K562 (cell line): ENCODE data around the gene ADAT1. TPM values are rescaled to one million over a fixed set of nuclear protein-coding genes. Genes with fewer than 3 reads are reported as not detected.

Experiments
- BDP1 ChIP-seq: IDR thresholded peaks from 3 replicates; pipeline ENCODE4 v1.6.1; 2011; ENCODE audit not compliant: insufficient read length, insufficient read depth
- CUX1 ChIP-seq: fragments of 200-800 bp; sonication (Bioruptor generic); IDR thresholded peaks from 2 replicates; pipeline ENCODE4 v1.6.1; 2016; ENCODE audit warnings: missing genetic modification characterization, missing compliant biosample characterization
- EZH2 ChIP-seq: IDR thresholded peaks from 2 replicates; pipeline ENCODE4 v1.6.1; 2012; ENCODE audit warnings: low read depth, mild to moderate bottlenecking, inconsistent platforms, low read length, borderline replicate concordance
- GATA2 ChIP-seq: sonication (generic); formaldehyde crosslinking; IDR thresholded peaks from 2 replicates; pipeline ENCODE4 v1.4.0; 2020; ENCODE audit warnings: mild to moderate bottlenecking, missing genetic modification reagents
- HOXB6 ChIP-seq: fragments of 250-450 bp; sonication (Bioruptor Pico); IDR thresholded peaks from 2 replicates; pipeline ENCODE4 v1.5.1; 2022; ENCODE audit warnings: mild to moderate bottlenecking, borderline replicate concordance
- MAFF ChIP-seq: IDR thresholded peaks from 2 replicates; pipeline ENCODE4 v1.6.1; 2012; ENCODE audit warnings: low read length, improper control_type of control experiment
- MAFG ChIP-seq: fragments of 450-650 bp; conservative IDR thresholded peaks from 2 replicates; pipeline ENCODE4 v1.6.1; 2016; ENCODE audit warnings: missing genetic modification characterization, missing compliant biosample characterization
- MAFK ChIP-seq: IDR thresholded peaks from 2 replicates; pipeline ENCODE4 v1.6.1; 2011; ENCODE audit warnings: low read length, improper control_type of control experiment
- PRMT5 ChIP-seq: sonication (generic); formaldehyde crosslinking; IDR thresholded peaks from 2 replicates; pipeline ENCODE4 v1.5.0; 2020; ENCODE audit warnings: missing genetic modification reagents
- PTTG1 ChIP-seq: fragments of 450-650 bp; IDR thresholded peaks from 2 replicates; pipeline ENCODE4 v1.6.1; 2016; ENCODE audit warnings: low read depth, mild to moderate bottlenecking, missing genetic modification characterization, missing compliant biosample characterization
- SMARCB1 ChIP-seq: IDR thresholded peaks from 2 replicates; pipeline ENCODE4 v1.6.1; 2011; ENCODE audit warnings: improper control_type of control experiment, low read depth; ENCODE audit not compliant: insufficient read length
- ZKSCAN3 ChIP-seq: fragments of 250-450 bp; sonication (Bioruptor Pico); IDR thresholded peaks from 2 replicates; pipeline ENCODE4 v1.4.0; 2020
- ZNF165 ChIP-seq: fragments of 250-450 bp; sonication (Bioruptor Pico); IDR thresholded peaks from 2 replicates; pipeline ENCODE4 v1.4.0; 2020; ENCODE audit warnings: borderline replicate concordance
- ZNF174 ChIP-seq: fragments of 250-450 bp; sonication (Bioruptor Pico); IDR thresholded peaks from 2 replicates; pipeline ENCODE4 v1.4.0; 2020; ENCODE audit warnings: mild to moderate bottlenecking
- ZNF316 ChIP-seq: fragments of 450-650 bp; IDR thresholded peaks from 2 replicates; pipeline ENCODE4 v1.6.1; 2016
- polyA plus RNA-seq, 8 experiments: library from polyadenylated mRNA; depleted of rRNA in 4 of 8; stranded (reverse) in 5 of 8; unstranded in 3 of 8; fragments of >200 nt; fragmentation: Nextera tagmentation in 2 of 8; fragmentation: Illumina TruSeq in 1 of 8; extraction: Ambion mirVana in 2 of 8; extraction: Trizol in 1 of 8; gene quantifications; 2 replicates each; pipeline versions ENCODE4 v1.2.1 to v1.2.3, GENCODE V29; 2011 to 2014; ENCODE audit warnings: inconsistent platforms in 1 of 8, missing spikeins in 1 of 8
- total RNA-seq, 7 experiments: library from RNA; depleted of rRNA in 6 of 7; stranded (reverse); fragments of >200 nt in 6 of 7; fragmentation: Illumina TruSeq in 2 of 7; extraction: Trizol in 2 of 7; gene quantifications; 2 replicates each; pipeline versions ENCODE4 v1.2.1 to v1.2.3, GENCODE V29; 2011 to 2021; ENCODE audit warnings: low replicate concordance in 1 of 7
- TF ChIP-seq, protein P1 (sequence below): fragments of 250-450 bp; sonication (Bioruptor Pico); IDR thresholded peaks from 2 replicates; pipeline ENCODE4 v1.4.0; 2020
- TF ChIP-seq, protein P2 (sequence below): fragments of 250-450 bp; sonication (Bioruptor Pico); IDR thresholded peaks from 2 replicates; pipeline ENCODE4 v1.6.1; 2021; ENCODE audit warnings: mild to moderate bottlenecking

ADAT1 gene
- total and polyA plus RNA-seq, 9 of the 15 experiments (the other 6 are each of a cell fraction or from before 2014, with no cell fraction given): 16.0 to 36.7 (median 28.2) TPM

- no peak for TF ChIP-seq CUX1 (CRISPR knock-in tag)
- TF ChIP-seq MAFG (tag): peak; percentile 75
- TF ChIP-seq SMARCB1: no peak
- no peak for TF ChIP-seq GATA2 (CRISPR knock-in tag)
- no peak for TF ChIP-seq BDP1
- peak; percentile 95 for TF ChIP-seq MAFF
- TF ChIP-seq ZKSCAN3 (CRISPR knock-in tag): no peak
- TF ChIP-seq, protein P1, sequence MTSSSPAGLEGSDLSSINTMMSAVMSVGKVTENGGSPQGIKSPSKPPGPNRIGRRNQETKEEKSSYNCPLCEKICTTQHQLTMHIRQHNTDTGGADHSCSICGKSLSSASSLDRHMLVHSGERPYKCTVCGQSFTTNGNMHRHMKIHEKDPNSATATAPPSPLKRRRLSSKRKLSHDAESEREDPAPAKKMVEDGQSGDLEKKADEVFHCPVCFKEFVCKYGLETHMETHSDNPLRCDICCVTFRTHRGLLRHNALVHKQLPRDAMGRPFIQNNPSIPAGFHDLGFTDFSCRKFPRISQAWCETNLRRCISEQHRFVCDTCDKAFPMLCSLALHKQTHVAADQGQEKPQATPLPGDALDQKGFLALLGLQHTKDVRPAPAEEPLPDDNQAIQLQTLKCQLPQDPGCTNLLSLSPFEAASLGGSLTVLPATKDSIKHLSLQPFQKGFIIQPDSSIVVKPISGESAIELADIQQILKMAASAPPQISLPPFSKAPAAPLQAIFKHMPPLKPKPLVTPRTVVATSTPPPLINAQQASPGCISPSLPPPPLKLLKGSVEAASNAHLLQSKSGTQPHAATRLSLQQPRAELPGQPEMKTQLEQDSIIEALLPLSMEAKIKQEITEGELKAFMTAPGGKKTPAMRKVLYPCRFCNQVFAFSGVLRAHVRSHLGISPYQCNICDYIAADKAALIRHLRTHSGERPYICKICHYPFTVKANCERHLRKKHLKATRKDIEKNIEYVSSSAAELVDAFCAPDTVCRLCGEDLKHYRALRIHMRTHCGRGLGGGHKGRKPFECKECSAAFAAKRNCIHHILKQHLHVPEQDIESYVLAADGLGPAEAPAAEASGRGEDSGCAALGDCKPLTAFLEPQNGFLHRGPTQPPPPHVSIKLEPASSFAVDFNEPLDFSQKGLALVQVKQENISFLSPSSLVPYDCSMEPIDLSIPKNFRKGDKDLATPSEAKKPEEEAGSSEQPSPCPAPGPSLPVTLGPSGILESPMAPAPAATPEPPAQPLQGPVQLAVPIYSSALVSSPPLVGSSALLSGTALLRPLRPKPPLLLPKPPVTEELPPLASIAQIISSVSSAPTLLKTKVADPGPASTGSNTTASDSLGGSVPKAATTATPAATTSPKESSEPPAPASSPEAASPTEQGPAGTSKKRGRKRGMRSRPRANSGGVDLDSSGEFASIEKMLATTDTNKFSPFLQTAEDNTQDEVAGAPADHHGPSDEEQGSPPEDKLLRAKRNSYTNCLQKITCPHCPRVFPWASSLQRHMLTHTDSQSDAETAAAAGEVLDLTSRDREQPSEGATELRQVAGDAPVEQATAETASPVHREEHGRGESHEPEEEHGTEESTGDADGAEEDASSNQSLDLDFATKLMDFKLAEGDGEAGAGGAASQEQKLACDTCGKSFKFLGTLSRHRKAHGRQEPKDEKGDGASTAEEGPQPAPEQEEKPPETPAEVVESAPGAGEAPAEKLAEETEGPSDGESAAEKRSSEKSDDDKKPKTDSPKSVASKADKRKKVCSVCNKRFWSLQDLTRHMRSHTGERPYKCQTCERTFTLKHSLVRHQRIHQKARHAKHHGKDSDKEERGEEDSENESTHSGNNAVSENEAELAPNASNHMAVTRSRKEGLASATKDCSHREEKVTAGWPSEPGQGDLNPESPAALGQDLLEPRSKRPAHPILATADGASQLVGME (CRISPR knock-in tag): no peak
- no peak for TF ChIP-seq ZNF165 (CRISPR knock-in tag)
- peak; percentile 97 for TF ChIP-seq MAFK
- TF ChIP-seq ZNF316: peak; percentile 92
- TF ChIP-seq, protein P2, sequence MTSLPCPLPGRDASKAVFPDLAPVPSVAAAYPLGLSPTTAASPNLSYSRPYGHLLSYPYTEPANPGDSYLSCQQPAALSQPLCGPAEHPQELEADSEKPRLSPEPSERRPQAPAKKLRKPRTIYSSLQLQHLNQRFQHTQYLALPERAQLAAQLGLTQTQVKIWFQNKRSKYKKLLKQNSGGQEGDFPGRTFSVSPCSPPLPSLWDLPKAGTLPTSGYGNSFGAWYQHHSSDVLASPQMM (CRISPR knock-in tag): no peak
- TF ChIP-seq EZH2: no peak
- no peak for TF ChIP-seq HOXB6
- no peak for TF ChIP-seq PRMT5 (CRISPR knock-in tag)
- TF ChIP-seq PTTG1 (tag): no peak
- TF ChIP-seq ZNF174 (CRISPR knock-in tag): no peak
These were observed 16.6 kb downstream of the ADAT1 start (continued) for GRCh38 chr16:75606507-75606906.
